Non-pigmented ciliary epithelial cell (primary cell): Measurements from ENCODE around the gene PLEKHO2.

Experiments
- DNase-seq: peaks from one replicate; pipeline ENCODE4 v3.0.0-alpha.2; 2010; ENCODE audit warnings: low read depth

The PLEKHO2 gene

DNA sequence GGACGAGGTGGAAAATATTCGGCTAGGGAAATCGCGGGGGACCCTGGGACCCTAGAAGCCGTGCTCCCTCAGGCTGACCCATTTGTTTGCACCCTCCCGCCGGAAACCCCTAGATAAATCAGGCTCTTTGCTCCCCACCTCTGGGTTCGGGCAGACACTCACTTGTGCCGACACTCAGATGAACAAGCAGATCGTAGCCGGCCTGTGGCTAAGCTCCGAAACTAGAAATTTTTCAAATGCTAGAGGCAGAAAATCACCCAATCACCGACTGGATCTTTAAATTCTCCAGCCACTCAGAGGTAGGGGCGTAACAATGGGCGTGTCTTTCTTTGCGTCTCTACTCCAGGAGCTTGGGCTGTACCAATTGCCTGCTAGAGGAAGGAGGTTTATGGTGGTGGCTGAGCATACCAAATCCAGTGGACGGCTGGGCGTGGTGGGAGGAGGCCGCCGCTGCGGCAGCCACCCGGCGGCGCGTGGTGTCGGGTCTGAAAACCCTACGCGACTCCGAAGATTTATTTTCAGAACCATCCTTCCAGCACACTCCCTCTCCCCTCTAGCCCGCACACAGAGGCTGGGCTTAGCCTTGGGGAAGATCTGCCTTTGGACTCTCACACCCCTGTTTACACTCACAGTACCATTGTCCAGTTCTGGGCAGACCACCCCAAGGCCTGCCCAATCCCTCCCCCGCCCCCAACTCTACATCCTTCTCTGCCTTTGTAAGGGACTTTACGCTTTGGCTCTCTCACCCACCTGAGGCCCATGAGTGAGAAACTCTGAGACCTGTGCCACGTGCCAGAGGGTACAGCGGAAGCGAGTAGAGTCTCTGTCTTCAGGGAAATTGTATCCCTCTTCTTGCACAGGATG lies 16.1 kb upstream of the PLEKHO2 start, which contains the start of gene PIF1:
PIF1 (minus strand) TSS at position 217 of the 864 bp plus-strand sequence. CDS start 1,312 bp downstream, outside the sequence.
- DNase-seq, result peak; percentile 95

DNA sequence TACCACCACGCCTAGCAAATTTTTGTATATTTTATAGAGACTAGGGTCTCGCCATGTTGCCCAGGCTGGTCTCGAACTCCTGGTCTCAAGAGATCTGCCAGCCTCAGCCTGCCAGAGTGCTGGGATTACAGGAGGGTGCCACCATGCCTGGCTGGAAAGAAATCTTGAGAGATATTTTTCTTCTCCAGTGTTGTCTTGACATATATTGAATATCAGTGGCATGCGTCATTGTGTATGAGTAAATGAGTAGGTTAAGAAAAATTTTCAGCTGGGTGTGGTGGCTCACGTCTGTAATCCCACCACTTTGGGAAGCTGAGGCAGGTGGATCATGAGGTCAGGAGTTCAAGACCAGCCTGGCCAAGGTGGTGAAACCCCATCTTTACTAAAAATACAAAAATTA lies 12.7 kb upstream of the PLEKHO2 start:
- no peak for DNase-seq

GRCh38 chr15:64833690-64834089 lies 8.0 kb upstream of the PLEKHO2 start:
- DNase-seq, result no peak

DNA sequence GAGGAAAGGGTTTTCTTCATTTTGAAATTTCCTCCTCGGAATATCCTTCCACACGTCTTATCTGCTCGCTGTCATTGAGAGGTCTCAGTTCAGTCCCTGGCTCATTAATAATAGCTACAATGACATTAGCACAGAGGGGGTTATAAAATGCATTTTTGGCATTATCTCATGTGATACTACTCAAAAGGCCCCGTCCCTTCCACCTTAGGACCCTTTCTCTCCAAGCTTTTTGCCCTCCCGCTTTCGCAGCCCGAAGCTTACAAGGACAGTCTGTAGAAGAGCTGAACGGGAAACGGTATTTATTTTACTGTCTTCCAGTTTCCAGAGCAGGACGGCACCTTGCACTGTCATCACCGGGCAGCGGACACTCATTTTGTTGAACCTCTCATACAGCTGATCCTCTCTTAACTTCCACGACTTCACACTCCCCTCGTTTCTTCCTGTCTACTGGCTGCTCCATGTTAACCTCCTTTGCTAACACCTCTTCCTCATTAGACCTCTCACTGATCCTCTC lies 5.6 kb upstream of the PLEKHO2 start:
- no peak for DNase-seq

GRCh38 chr15:64837502-64837901 lies 4.2 kb upstream of the PLEKHO2 start:
- no peak for DNase-seq

DNA sequence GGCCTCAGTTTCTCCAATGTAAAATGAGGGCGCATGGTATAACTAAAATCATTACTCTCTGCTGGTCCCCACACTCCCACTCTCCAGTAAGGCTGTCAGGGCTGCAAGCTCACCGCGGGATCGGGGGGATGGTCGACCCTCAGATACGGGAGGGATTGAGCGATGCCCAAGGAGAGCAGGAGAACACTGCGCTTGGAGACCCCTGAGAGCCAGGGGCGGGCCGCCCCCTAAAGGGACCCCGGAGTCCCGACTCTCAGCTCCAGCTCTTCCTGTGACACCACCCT lies 713 bp upstream of the PLEKHO2 start:
- DNase-seq, result no peak

DNA sequence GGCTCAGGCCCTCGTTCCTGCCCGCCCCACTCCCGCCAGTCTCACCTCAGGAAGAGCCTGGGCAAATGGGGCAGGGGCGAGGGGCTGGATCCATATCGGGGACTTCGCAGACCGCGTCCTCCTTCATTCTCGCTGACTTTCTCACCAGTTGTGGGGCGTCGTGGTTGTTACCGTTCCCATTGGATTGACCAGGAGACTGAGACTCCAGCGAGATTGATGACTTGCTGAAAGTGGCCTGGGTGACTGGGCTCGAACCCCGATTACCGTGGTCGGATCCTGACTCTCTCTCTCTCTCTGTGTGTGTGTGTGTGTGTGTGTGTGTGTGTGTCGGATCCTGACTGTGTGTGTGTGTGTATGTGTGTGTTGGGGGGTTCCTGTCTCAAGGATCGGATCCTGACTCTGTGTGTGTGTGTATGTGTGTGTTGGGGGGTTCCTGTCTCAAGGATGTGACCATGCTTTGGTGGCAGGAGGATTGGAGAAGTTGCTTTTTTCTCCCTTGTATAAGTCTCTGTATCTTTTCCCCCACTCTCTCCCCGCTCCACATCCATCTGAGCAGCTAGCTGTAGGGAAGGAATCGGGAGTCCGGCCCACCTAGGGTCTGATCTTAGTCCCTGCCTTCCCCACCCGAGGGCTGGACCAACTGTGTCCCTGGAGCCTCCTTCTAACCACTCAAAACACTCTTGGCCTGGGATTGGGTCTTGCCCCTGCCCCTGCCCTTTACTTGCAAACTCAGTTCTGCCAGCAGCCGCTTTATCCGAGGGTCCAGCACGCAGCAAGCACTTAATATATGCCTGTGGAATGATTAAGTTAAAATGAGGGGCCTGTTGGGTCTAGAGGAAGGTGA lies 603 bp downstream of the PLEKHO2 start:
- DNase-seq, result no peak

DNA sequence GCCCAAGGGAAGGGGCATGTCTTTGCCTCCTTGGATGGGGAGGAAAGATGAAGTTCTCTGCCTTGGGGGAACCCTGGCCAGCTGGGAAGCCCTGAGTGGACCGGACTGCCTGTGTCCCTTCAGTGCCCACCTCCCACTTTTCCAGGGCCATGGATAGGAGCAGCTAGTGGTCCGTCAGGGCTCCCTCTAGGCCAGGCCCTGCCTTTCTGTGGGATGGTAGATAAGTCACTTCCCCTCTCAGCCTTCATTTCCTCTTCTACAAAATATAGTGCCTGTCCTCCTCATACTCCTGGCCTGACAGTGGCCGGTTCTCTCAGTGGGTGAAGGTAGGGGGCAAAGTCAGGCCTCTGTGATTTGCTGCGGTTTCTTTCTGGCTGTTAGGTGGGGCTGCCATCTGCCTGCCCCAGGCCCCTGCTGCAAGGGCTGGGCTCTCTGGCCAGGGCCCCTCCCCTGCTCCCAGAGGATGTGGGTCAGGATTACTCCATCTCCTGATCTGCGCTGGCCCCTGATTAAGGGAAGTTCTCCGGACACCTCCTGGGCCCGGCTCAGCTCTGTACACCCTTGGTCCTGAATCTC lies 1.4 kb downstream of the PLEKHO2 start:
- DNase-seq, result no peak

- DNase-seq, result no peak
Observed at GRCh38 chr15:64843991-64844390, 2.3 kb downstream of the PLEKHO2 start.

GRCh38 chr15:64844576-64845145 lies 2.9 kb downstream of the PLEKHO2 start:
- DNase-seq, result no peak

- DNase-seq, result no peak
Observed at GRCh38 chr15:64845183-64845611, 3.5 kb downstream of the PLEKHO2 start.

- no peak for DNase-seq
Observed at GRCh38 chr15:64845831-64846595, 4.3 kb downstream of the PLEKHO2 start.

DNA sequence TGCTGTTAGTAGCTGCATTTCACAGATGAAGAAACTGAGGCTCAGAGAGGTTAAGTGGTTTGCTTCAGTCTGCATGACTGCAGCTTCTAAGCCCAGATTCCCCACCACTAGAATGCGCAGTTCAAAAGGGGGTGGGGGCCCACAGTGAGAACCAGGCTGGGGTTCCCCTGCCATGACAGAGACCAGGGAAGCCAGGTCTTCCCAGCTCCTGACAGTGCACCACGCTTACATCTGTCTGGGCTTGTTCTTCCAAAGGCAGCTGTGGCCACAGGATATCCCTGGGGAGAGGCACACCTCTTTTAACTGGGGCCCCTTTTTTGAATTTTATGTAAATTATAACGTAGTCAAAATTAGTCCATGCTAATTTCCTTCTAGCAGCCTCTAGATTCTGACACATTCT lies 5.3 kb downstream of the PLEKHO2 start:
- no peak for DNase-seq

DNA sequence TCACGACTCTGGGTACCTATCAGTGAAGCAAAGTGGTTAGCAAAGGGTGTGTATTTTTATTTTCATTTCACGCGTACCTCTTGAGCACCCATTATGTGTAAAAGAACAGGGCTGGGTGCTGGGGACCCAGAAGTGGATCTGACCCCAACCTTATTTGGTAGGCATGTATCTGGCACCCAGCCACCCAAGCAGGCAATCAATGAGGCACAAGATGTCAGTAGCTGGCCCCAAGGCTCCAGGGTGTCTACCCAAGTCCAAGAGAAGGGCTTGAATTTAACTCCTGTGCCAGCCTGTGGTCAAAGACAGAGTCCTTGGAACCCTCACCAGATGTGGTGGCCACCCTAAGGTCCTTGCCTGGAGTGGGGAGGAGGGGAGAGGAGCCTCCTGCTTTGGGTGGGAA lies 5.7 kb downstream of the PLEKHO2 start:
- DNase-seq, result no peak

DNA sequence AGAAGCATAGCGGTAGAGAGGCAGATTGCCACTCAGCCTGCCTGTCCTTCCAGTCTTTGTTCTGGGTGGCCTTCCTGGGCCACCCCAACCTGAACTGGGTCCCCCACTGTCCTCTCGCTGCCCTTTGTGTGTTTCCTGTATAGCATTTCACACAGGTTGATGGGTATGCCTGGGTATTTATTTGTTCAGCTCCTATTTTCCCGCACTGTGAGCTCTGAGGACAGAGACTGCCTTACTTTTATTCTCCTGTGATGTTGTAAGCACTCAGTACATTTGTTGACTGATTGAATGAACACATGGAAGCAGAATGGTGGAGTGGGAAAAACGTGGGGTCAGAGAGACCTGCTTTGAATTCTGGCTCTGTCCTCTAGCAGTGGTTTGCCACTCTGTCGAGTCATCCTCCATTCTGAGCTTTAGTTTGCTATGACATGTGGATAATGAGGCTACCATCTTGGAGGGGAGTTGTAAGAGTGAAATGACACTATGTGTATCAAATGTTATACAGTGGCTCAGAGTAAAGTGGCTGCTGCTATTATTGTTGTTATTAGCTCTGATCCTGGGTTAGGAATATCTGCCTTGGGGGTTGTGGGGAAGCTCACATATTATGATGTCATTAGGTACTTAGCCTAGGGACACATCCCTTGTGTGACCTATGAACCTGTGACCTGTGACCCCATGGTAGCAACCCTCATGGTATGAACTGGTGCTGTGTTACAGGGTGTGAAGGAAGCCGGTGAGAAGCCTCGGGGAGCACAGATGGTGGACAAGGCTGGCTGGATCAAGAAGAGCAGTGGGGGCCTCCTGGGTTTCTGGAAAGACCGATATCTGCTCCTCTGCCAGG lies 6.4 kb downstream of the PLEKHO2 start:
- no peak for DNase-seq

DNA sequence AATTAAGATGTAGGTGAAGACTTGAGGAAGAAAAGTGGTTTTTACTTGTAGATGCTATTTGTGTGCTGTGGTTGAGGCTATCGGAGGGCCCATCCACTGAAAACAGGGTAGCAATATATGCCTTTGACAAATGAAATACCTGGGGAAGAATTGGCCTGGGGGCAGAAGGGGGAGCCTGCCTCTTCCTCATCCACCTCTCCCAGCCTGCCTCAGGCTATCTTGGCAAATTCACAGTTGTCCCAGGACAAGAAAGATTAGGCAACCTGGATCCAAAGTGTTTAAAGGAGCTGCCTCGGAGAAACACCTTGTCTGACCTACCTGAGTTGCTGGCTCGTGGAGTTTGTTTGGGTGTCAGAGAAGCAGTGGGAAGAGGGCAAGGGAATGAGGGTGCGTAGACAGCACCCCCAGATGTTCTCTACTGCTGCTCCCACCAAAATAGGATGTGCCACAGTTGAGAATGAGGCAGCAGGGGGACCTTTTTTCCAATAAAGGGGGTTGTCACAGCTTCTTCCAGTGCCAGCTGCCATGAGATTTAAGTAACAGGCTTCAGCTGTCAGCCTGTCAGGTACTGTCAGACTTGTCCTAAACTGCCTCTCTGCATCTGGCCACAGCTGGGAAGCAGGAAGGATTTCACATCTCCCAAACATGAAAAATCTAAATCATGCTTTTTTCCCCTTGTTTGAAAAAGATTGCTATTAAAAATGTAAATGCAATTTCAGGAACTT lies 9.2 kb downstream of the PLEKHO2 start:
- no peak for DNase-seq

- DNase-seq, result peak; percentile 80
Observed at GRCh38 chr15:64851503-64851840, 9.8 kb downstream of the PLEKHO2 start.

GRCh38 chr15:64854041-64854440 lies 12.3 kb downstream of the PLEKHO2 start:
- no peak for DNase-seq

GRCh38 chr15:64854526-64854925 lies 12.8 kb downstream of the PLEKHO2 start:
- DNase-seq, result no peak
